LNCaP clone FGC (cell line): ENCODE results near the gene LRRC51.
A peak's percentile ranks its signal among the peaks of the same experiment; 100 is the strongest.

ENCODE experiments used
- DNase-seq: peaks from one replicate; pipeline ENCODE4 v3.0.0-alpha.2; 2011; ENCODE audit warnings: low read depth
- H3K4me3 ChIP-seq: 2 replicates; pipeline ENCODE4 v1.5.1; 2011; ENCODE audit warnings: mild to moderate bottlenecking, low read depth, low read length, control low read depth
- CTCF ChIP-seq: IDR thresholded peaks from 2 replicates; pipeline ENCODE4 v1.5.1; 2012; ENCODE audit warnings: mild to moderate bottlenecking; ENCODE audit not compliant: control insufficient read depth, insufficient read depth; ENCODE audit errors: extremely low read depth

The LRRC51 gene

DNA sequence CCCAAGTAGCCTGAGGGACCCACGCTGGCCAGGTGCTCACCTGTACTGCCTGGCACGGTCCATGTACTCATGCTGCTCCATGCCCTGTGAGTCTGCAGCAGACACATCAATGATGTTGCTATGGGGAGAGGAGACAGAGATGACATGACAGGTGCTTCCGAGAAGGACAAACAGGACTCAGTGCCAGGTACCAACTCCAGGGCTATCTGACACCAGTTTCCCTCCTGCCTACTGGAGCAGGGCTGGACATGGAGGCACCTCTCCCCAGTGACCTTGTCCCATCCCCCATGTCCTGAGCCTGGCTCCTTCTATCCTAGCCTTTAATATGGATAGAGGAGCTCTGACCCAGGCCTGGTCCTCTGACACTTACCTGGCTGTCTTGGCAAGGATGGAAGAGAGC, 18.1 kb downstream of the LRRC51 start:
- no peak for DNase-seq
- no peak for TF ChIP-seq CTCF

DNA sequence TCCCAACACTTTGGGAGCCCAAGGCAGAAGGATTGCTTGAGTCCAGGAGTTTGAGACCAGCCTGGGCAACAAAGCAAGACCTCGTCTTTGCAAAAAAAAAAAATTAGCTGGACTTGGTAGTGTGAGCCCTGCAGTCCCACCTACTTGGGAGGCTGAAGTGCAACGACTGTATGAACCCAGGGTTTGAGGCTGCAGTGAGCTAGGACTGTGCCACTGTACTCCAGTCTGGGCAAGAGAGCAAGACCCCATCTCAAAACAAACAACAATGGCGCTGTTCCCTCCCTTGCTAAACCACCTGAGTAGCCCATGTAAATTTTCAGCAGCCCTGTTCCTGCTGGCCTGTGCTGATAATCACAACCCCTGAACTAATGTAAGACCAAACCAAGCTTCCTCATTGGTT, 19.4 kb downstream of the LRRC51 start:
- H3K4me3 ChIP-seq, result no peak overlapping the region
- TF ChIP-seq CTCF, result no peak
- DNase-seq, result no peak

More for the DNA sequence above, 18.1 kb downstream of the LRRC51 start:
- H3K4me3 ChIP-seq, result no peak overlapping the region

DNA sequence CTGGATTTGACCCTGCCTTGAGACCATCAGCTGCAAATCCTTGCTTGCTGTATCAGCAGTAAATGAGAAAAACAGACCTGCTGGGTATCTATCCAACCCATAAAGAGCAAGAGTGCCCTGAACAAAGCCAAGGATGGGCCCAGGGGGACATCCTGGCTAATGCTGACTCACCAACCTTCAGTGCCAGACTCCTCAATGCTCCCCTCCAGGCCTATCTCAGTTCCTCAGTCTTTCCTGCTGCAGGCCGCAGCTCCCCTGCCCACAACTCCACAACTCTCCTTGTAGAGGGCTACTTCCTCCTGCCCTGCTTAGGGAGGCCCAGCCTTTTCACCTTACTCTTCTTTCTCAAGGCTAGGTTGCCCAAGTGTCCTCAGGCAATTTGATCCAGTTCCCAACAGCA, 19.8 kb downstream of the LRRC51 start:
- TF ChIP-seq CTCF, result no peak
- no peak overlapping the region for H3K4me3 ChIP-seq
- no peak for DNase-seq

DNA sequence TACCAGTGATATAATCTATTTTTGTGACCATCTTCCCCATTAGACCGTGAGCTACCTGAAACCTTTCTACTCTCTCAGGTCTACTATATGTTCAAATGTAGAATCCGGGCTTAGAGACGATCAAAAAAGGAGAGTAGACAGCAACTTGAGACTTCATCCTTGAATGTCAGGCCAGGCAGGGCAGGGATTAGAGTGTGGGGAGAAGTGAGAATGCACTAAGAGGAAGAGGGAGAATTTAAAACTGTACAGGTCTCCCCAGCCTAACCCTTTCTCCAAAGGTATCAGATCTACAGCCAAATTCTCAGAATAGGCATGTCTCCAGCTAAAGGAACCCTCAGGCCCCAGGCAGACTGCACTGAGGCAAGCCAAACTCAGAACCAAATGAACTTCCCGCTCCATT, 21.5 kb downstream of the LRRC51 start:
- no peak for TF ChIP-seq CTCF
- H3K4me3 ChIP-seq, result peak overlapping the region; percentile 99
- DNase-seq, result no peak

DNA sequence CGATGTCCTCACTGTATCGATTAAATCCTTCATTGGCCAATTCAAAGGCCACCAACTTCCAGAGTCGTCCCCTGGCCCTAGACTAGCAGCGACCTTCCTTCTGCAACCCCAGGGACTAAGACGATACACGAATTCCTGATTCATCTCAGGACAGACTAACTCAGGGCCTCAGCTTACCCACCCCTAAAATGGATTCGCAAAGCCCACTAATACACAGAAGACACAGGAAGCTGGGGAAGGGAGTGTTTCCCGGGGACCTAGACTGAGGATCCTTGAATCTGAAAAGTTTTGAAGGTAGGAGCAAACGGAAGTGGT, 21.9 kb downstream of the LRRC51 start:
- peak overlapping the region; percentile 99 for H3K4me3 ChIP-seq
- no peak for TF ChIP-seq CTCF
- no peak for DNase-seq

DNA sequence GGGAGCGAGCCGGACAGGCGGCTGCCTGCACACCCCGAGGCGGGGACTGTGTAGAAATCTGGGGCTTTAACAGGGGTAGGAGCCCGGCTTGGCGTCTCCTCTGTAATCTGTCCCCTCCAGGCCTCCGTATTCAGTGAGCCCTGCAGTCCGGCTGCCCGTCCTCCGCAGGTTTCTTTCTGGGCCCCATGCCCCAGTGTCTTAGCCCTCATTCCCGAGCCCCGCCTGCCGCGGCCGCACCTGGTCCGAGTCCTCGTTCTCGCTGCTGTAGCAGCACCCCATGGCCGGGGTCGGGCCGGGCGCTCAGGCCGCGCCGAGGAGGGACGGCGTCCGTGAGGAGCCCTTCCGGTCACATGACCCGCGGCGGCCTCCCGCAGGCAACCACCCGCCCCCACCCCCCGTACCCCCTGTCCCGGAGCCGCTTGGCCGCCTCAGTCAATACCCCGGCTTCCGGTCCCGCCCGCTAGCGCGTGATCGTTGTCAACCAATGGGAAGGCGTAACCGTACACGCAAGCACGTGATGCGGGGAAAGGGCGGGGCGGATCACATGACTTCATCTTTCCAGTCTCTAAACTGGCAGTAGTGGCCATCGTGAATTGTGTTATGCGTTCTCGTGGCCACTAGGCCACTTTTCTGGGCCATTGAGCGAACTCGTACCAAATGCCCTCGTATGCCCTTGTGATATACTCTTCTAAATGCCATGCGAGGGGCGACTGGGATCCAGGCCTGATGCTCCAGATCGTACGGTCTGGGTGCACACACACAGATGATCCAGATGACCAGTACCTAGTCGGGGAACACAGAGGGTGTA, 22.5 kb downstream of the LRRC51 start, which contains the start of gene LAMTOR1:
Gene LAMTOR1, minus strand, starts transcription at position 352 of the 808 bp plus-strand sequence. Its CDS starts 73 bp downstream, at position 279.
- DNase-seq, result peak; percentile 99
- TF ChIP-seq CTCF, result peak; percentile 47
- peak within 1 kb of the TSS; percentile 99 for H3K4me3 ChIP-seq

DNA sequence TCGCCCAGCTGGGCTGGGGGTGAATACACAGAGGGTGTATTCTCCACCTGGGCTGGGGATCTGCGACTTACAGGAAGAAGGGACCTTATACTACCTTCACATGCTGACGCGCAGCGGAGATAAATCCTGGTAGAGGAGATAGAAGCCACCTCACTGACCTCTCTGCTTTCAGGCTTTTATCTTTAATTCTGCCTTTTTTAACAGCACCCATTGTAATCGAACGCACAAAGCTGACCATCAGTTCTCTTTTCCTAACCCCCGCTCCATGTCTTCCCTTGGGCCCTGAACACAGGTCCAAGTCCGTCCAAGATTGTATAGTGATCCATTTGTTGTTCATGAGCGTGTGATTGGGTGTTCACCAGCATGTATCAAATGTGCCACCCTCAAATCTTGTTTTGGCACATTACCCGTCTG, 23.1 kb downstream of the LRRC51 start:
- no peak for DNase-seq
- H3K4me3 ChIP-seq, result peak overlapping the region; percentile 46
- TF ChIP-seq CTCF, result no peak
